ENCODE data around the gene ANKS1B.
"Not testable (repeated sequence)": the region's sequence is repeated elsewhere in the genome, so short reads cannot be mapped to it uniquely, and the experiment has no call there.

ANKS1B gene

GRCh38 chr12:98847242-98847641 lies 1137.5 kb downstream of the ANKS1B start:
- no peak for TF ChIP-seq CTCF (IDR thresholded peaks at IDR 0.05; ENCODE audit: insufficient read depth, low read depth, low read length, missing control alignments)
- DNase-seq (ENCODE audit: low read depth) = no peak
- no peak overlapping the region for H3K4me3 ChIP-seq (ENCODE audit: low read depth, low read length)

GRCh38 chr12:98845957-98846356 lies 1138.8 kb downstream of the ANKS1B start:
- H3K4me3 ChIP-seq (ENCODE audit: low read depth, low read length) = no peak overlapping the region
- TF ChIP-seq CTCF (IDR thresholded peaks at IDR 0.05; ENCODE audit: insufficient read depth, low read depth, low read length, missing control alignments) = no peak
- DNase-seq (ENCODE audit: low read depth) = no peak

GRCh38 chr12:98840325-98840724 lies 1144.4 kb downstream of the ANKS1B start:
- no peak overlapping the region for H3K4me3 ChIP-seq (ENCODE audit: low read depth, low read length)
- no peak for DNase-seq (ENCODE audit: low read depth)
- TF ChIP-seq CTCF (IDR thresholded peaks at IDR 0.05; ENCODE audit: insufficient read depth, low read depth, low read length, missing control alignments) = no peak

GRCh38 chr12:98838231-98838647 lies 1146.5 kb downstream of the ANKS1B start:
- DNase-seq (ENCODE audit: low read depth) = no peak
- H3K4me3 ChIP-seq (ENCODE audit: low read depth, low read length) = no peak overlapping the region
- TF ChIP-seq CTCF (IDR thresholded peaks at IDR 0.05; ENCODE audit: insufficient read depth, low read depth, low read length, missing control alignments) = peak; percentile 17

GRCh38 chr12:98837134-98837752 lies 1147.5 kb downstream of the ANKS1B start:
- DNase-seq (ENCODE audit: low read depth); H3K4me3 ChIP-seq (ENCODE audit: low read depth, low read length): not testable (repeated sequence)

GRCh38 chr12:98830657-98831056 lies 1154.1 kb downstream of the ANKS1B start:
- H3K4me3 ChIP-seq (ENCODE audit: low read depth, low read length) = no peak overlapping the region
- TF ChIP-seq CTCF (IDR thresholded peaks at IDR 0.05; ENCODE audit: insufficient read depth, low read depth, low read length, missing control alignments) = no peak
- DNase-seq (ENCODE audit: low read depth) = no peak

- no peak overlapping the region for H3K4me3 ChIP-seq (ENCODE audit: low read depth, low read length)
- TF ChIP-seq CTCF (IDR thresholded peaks at IDR 0.05; ENCODE audit: insufficient read depth, low read depth, low read length, missing control alignments) = no peak
- DNase-seq (ENCODE audit: low read depth) = no peak
Measured at GRCh38 chr12:98828802-98829600, 1155.7 kb downstream of the ANKS1B start.

Data from GM12865 (cell line).